Mucosa of descending colon (tissue), 3 donors: Measurements from ENCODE around the gene NACA2. TPM values are rescaled to one million over a fixed set of nuclear protein-coding genes. Genes with fewer than 3 reads are reported as not detected.

ENCODE experiments used
- ATAC-seq: fragments of 200-7000 bp; cut with Tn5 transposase; one replicate; pipeline ENCODE4 v1.9.1; 2020; ENCODE audit warnings: mild to moderate bottlenecking, moderate library complexity
- DNase-seq, 3 donors: peaks; one replicate each; pipeline ENCODE4 v3.0.0-alpha.2; 2020
- H3K36me3 ChIP-seq: fragments of 200-600 bp; one replicate; pipeline ENCODE4 v1.8.0; 2021; ENCODE audit warnings: low read depth, mild to moderate bottlenecking
- H3K4me1 ChIP-seq: fragments of 200-600 bp; one replicate; pipeline ENCODE4 v1.8.0; 2021; ENCODE audit warnings: low read depth, mild to moderate bottlenecking
- H3K4me3 ChIP-seq: fragments of 200-600 bp; one replicate; pipeline ENCODE4 v1.8.0; 2021; ENCODE audit warnings: mild to moderate bottlenecking
- H3K9me3 ChIP-seq: fragments of 200-600 bp; one replicate; pipeline ENCODE4 v1.8.0; 2021; ENCODE audit warnings: mild to moderate bottlenecking
- CTCF ChIP-seq: fragments of 200-600 bp; IDR thresholded peaks from one replicate; pipeline ENCODE4 v1.8.0; 2022; ENCODE audit warnings: antibody characterized with exemption, mild to moderate bottlenecking
- intact Hi-C, 2 donors: fragments of 100-400 bp; cut with DNase I in 1 of 2; cut with micrococcal nuclease in 1 of 2; formaldehyde crosslinking; loops; one replicate each; pipeline versions ENCODE4 v1.11.0 to v1.11.1; 2022; cut with DNase I, micrococcal nuclease
- total RNA-seq, 3 donors: library from RNA; stranded (reverse); fragmentation: NEBNext Ultra II Directional in 2 of 3; extraction: Animal tissue kit (Norgen Biotek cat#: 25700) in 2 of 3; gene quantifications; one replicate each; pipeline versions ENCODE4 v1.2.1 to v1.2.4, GENCODE V29; 2021 to 2023
- donor health status: DM: no; HTN: no; CAD: no; lungs with moderate emphysema.
- donor health status: DM: no; HTN: no; CAD: no.
- donor health status: DM: no; HTN: yes; CAD: no.

NACA2 gene
- total RNA-seq, 3 donors from 2014 or later: not detected

DNA sequence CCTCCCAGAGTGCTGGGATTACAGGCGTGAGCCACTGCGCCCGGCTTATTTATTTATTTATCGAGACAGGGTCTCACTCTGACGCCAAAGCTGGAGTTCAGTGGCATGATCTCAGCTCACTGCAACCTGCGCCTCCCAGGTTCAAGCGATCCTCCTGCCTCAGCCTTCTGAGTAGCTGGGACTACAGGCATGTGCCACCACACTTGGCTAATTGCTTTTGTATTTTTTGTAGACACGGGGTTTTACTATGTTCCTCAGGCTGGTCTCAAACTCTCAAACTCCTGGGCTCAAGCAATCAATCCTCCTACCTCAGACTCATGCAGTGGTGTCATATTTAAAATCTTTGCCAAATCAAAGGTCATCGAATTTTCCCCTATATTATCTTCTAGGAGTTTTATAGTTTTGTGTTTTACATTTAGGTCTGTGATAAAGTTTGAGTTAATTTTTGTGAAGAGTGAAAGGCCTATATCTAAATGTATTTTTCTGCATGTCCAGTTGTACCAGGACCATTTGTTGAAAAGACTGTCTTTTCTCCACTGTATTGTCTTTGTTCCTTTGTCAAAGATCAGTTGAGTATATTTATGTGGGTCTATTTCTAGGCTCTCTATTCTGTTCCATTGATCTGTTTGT lies 47.1 kb downstream of the NACA2 start:
- H3K36me3 ChIP-seq: no peaks in the 10 kb centered on the region

GRCh38 chr17:61542027-61542426 lies 49.0 kb downstream of the NACA2 start:
- no peak for ATAC-seq
- intact Hi-C loops: loop anchor here in 1 of 2 donors (10.0 kb wide), 1 partner anchor 127 kb away; no protein-coding TSS in a partner anchor

More for the DNA sequence above, 47.1 kb downstream of the NACA2 start:
- Histone ChIP-seq H3K9me3 (peaks cover 3% of the 10 kb centered on the region), H3K4me3 (no peak overlapping the region), H3K4me1 (no peaks in the 10 kb centered on the region)
- intact Hi-C loops: loop anchor here in 1 of 2 donors (10.0 kb wide), 1 partner anchor 129 kb away; no protein-coding TSS in a partner anchor
- no peak for TF ChIP-seq CTCF
- ATAC-seq (no peak), DNase-seq (no peak)

DNA sequence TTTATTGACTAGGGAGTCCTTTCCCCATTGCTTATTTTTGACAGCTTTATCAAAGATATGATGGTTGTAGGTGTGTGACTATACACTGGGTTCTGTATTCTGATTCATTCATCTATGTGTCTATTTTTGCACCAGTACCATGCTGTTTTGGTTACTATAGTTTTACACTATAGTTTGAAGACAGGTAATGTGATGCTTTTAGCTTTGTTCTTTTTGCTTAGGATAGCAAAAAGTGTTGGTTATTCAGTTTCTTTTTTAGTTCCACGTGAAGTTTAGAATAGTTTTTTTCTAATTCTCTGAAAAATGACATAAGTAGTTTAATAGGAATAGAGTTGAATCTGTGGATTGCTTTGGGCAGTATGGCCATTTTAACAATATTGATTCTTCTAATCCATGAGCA lies 50.1 kb downstream of the NACA2 start:
- Histone ChIP-seq H3K4me3 (no peak overlapping the region), H3K36me3 (no peaks in the 10 kb centered on the region), H3K9me3 (peaks cover 3% of the 10 kb centered on the region), H3K4me1 (no peaks in the 10 kb centered on the region)
- no peak for TF ChIP-seq CTCF
- DNase-seq (no peak), ATAC-seq (no peak)
- intact Hi-C loops: loop anchor here in 1 of 2 donors (10.0 kb wide), 1 partner anchor 126 kb away; no protein-coding TSS in a partner anchor

More at GRCh38 chr17:61542027-61542426, 49.0 kb downstream of the NACA2 start:
- Histone ChIP-seq H3K36me3 (no peaks in the 10 kb centered on the region), H3K9me3 (peaks cover 3% of the 10 kb centered on the region), H3K4me1 (no peaks in the 10 kb centered on the region), H3K4me3 (no peak overlapping the region)
- no peak for DNase-seq
- no peak for TF ChIP-seq CTCF

Other genes starting within 250 kb of the NACA2 start
- 1 to 10 TPM; 6.6 to 9.0 (median 8.2) TPM for gene TBX2, start 191.4 kb downstream of the NACA2 start, total RNA-seq
- gene TBX4, start 138.8 kb downstream of the NACA2 start, total RNA-seq: not detected